ENCODE measurements around the gene CST9L.
"Not testable (repeated sequence)": the region's sequence is repeated elsewhere in the genome, so short reads cannot be mapped to it uniquely, and the experiment has no call there.

CST9L gene

DNA sequence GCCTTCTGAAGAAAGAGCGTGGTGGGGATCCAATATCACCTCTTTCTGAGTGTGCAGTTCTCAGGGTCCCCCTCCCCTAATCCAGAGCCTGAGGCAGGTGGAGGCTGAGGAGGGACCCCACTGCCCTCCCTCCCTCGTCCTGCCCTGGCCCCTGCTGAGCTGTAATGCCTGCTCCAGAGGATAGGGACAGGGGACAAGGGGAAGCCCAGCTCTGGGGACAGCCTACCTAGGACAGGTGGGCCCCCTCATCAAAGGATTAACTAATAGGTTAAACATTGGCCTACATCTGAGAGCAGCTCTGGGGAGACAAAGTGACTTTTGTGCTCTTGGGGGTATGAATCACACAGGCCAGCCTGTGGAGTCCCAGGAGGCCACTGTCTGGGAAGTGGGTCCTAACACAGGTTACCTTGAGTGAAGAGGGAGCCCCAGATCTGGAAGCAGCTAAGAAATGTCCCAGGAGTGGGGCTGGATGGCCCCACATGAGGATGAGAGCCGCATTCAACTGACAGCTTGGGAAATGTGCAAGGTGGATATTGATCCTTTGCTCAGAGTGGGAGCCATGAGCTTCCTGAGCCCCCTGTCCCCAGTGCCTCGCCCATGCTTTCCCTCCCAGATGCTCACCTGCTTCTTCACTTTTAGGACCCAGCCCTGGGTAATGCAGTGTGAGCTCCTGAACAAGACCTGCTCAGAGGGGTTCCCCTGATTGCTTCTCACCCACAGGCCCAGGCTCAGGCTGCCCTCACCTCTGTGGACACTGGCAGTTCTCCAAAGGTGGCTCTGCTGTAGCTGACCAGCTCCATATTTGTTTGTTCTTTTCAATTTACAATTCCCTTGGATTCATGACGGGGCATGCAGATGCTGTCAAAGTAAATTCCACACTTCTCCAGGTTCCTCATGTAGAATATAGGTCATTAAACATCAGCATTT lies 17.8 kb upstream of the CST9L start:
- peak; percentile 38 for DNase-seq

DNA sequence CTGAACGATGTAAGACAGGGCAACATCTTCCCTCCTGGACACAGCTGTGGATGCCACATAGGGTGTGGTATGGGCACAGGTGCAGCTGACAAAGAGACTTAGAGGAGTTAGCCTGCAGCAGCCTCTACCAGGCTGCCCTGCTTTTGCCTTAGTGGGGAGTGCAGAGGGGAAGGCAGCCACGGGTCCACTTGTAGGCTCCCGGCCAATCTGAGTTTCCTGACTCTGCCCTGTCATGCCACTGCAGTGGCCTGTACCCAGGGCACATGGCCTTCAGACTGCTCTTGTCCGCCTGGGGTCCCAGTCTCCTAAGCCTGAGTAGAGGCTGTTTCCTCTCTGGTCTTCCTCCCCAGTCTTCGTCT lies 17.1 kb upstream of the CST9L start:
- DNase-seq = peak; percentile 21

DNA sequence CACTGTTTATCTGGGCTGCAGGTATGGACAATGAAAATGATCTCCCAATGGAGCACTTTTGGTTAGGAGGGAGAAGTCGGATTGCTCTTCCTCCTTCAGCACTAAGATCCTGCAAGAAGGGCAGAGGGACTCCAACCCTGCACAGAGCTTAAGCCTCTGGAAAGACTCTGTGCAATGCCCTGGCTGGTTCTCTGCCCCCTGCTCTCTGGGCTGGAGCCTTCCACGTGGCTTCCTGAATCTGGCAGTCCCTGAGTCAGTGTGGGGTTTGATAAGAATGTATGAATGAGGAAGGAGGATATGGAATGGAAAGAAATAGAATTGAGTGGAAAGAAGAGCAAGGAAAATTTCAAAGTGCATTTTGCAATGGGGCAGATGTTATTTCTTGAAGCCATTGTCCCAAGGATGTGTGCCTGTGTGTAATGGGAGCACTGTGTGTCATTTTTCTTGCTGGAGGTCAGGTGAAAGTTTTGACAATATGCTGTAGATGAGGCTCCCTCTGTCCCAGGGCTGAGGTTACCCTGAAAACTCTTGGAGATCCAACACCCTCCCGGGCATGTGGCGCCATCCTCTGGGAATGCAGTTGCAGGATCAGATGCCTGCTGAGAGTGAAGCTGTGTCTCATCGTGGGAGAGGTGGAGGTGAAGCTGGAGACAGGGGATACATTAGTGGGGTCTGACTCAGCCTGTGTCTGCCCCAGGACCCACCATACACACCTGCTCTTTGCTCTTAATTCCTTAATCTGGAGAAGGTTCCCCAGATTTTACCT lies 16.3 kb upstream of the CST9L start:
- DNase-seq = no peak

DNA sequence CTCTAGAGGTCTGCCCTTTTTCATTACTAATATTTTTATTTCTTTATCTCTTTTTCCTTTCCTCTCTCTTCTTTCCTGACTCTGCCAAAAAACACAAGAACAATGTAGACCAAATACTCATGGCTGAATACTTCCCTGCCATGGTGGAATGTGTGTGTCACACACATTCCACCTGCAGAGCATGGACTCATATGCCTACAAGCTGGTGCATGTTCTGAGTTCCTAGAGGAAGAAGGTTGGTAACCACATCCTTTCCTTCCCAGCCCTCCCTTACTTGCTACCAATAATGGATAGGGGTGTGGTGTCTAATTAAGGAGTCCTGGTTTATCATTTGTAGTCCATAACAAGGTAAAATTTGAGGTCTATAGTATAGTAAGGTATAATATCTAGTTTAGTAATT lies 15.2 kb upstream of the CST9L start:
- no peak for DNase-seq

DNA sequence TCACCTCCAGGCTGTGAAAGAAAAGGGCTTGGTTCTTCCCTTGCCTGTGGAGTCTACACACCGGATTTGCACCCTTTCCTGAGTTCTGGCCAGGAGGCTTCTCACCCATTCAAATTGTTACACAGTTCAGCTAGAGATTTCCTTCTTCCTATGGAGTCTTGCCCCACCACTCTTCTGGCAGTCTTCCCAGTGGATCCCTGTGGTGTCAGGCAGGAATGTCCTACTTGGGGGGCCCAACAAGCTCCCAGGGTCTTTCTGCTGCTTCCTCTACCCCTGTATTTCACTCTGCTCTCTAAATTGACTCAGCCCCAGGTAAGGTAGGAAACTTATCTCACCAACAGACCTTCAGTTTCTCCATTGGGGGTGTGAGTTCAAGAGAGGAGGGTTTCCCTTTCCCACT lies 14.0 kb upstream of the CST9L start:
- no peak for DNase-seq

DNA sequence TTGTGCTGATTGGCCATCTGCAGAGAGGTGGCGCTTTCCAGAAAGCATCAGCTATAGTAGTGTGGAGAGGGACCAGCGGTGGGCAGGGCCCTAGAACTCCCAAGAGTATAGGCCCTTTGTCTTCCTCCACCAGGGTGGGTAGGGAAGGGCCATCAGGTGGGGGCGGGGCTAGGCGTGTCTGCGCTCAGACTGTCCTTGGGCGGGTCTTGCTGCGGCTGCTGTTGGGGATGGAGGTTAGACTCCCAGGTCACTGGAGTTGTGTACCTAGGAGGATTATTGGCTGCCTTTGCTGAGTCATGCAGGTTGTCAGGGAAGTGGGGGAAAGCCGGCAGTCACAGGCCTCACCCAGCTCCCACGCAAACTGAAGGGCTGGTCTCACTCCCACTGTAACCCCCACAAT lies 13.5 kb upstream of the CST9L start:
- not testable (repeated sequence) for DNase-seq

DNA sequence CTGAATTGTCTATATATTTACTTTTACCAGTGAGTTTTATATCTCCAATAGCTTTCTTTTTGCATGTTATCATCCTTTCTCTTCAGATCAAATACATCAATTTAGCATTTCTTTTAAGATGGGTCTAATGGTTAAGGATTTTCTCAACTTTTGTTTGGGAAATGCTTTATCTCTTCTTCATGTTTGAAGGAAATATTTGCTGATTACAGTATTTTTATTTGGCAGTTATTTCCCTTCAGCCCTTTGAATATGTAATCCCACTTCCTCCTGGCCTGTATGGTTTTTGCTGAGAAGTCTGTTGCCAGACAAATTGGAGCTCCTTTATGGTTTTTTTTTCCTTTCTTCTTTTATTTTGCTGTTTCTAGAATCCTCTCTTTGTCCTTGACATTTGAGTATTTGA lies 6.7 kb upstream of the CST9L start:
- DNase-seq = no peak

DNA sequence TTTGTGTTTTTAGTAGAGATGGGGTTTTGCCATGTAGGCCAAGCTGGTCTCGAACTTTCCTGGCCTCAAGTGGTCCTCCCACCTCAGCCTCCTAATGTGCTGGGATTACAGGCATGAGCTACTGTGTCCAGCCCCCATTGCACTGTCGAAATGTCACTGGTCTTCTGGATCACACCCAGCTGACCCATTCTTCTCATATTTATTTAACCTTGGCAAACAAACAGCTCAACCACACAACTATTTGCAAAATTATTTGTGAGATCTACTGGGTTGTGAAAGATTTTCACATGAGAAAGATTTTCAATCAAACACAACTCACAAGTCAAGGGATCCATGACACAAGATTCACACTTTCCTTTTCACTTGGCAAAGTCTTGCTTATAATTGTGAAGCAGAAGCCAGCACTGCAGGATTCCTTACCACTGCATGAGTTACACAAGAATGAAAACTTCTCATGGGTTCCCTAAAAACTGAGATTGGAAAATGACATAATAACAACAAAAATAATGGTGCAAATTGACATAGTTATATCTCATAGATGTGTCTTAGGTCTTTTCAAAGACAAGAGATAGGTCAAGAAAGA lies 2.0 kb upstream of the CST9L start:
- DNase-seq = no peak

DNA sequence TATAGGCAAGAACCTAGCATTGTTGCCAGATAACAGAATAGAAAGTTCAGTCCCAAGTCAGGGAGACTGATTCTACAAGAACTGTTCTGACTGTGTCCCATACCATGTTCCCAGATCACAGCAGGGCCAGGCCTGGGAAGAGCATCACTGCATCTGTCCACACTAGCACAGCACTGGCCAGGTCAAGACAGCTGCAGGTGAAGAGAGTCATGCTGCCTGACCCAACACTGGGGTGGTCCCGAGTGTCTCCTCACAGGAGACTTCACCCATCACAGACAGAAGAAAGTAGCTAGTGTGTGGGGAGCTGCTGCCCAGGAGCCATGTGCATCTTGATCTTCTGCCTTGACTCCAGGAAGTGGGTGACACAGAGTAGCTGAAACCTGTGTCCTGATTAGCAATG lies 1.3 kb upstream of the CST9L start:
- peak; percentile 19 for DNase-seq

DNA sequence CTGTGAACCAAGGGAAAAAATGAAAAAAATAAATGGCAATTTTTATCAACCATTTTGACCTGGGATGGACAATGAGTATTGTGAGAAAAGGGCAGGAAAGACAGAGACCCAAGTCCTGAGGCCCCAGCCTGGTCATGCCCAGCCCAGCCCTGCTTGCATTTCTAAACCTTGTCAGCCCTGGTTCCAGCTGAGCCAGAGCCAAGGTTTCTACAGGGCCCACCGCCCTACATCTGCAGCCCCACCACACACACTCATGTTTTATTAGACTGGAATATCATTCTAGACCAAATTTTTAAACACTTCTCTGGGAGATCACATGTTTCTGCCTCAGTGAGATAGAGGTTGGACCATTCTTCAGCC lies 667 bp upstream of the CST9L start:
- no peak for DNase-seq

DNA sequence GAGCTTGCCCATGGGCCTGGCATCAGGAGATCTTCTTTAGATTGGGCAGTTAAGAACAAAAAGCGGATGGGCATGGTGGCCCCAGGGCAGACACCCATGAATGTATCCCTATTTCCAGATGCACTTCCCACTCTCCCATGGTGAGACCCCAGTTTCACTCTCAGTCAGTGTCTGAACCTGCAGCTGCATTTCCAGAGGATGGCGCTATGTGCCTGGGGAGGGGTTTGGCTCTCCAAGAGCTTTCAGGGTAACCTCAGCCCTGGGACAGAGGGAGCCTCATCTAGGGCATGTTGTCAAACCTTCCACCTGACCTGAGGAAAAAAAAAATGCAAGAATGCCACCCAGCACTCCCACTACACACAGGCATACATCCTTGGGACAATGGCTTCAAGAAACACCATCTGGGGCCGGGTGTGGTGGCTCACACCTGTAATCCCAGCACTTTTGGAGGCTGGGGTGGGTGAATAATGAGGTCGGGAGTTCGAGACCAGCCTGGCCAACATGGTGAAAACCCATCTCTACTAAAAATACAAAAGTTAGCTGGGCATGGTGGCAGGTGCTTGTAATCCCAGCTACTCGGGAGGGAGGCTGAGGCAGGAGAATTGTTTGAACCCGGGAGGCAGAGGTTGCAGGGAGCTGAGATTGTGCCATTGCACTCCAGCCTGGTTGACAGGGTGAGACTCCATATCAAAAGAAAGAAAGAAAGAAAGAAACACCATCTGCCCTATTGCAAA lies 1.9 kb downstream of the CST9L start:
- DNase-seq = no peak

DNA sequence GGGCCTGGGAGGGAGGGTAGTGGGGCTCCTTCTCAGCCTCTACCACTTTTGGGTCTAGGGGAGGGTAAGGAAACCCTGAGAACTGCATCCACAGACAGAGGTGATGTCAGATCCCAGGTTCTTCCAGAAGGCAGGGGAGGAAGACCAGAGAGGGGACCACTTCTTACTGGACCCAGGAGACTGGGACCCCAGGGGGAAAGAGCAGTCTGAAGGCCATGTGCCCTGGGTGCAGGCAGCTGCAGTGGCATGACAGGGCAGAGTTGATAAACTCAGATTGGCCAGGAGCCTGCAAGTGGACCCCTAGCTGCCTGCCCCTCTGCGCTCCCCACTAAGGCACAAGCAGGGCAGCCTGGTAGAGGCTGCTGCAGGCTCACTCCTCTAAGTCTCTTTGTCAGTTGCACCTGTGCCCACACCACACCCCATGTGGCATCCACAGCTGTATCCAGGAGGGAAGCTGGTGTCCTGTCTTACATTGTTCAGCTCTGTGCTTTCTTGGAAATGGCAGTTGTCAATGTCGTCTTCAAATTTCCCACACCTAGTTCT lies 2.7 kb downstream of the CST9L start:
- DNase-seq = no peak

DNA sequence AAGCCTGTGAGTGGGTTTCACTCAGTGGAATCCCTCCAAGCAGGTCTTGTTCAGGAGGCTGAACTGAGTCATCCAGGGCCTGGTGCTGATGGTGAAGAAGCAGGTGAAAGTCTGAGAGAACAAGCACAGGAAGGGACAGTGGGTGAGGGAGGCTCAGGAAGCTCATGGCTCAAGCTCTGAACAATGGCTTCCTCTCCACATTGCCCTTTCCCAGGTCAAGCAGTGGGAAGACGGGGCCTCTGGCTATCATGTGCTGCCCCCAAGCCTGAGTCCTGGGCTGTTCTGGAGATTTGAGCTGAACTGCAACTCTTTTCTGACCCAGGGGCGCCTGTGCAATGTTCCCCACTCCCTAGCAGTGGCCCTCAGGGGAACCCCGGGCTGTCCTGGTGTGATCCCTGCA lies 3.4 kb downstream of the CST9L start:
- DNase-seq = no peak

DNA sequence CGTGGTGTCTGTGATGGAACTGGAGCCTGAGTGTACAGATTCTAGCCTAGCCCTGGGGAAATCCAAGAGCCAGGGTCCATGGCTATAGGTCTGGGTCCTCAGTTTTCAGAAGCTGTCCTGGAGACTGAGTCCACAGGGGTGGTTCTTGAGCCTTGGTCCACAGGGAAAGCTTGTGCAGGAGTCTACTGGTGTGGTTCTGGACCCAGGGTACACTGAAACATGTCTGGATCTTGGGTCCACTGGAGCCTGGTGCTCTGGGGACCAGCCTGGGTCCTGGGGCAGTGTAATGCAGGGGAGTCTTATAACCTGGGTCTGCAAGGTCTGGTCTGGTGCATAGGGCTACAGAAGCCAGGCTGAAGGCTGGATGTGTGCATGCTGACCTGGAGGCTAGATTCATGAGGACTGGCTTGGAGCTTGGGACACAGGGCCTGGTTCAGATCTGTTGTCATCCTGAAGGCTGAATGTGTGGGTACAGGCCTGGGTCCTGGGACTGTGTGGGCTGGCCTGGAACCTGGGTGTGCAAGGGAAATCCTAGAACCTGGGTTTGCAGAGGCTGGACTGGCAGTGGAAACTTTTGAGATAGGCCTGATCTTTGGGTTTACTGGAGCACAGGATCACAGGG lies 5.5 kb downstream of the CST9L start:
- DNase-seq = no peak

DNA sequence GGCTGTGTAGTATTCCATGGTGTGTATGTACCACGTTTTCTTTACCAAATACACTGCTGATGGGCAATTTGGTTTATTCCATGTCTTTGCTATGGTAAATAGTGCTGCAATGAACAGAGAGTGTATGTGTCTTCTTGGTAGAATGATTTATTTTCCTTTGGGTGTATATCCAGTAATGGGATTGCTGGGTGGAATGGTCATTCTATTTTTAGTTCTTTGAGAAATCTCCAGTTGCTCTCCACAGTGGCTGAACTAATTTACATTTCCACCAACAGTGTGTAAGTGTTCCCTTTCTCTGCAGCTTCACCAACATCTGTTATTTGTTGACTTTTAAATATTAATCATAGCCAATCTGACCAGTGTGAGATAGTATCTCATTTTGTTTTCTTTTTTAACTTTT lies 13.9 kb downstream of the CST9L start:
- no peak for DNase-seq

DNA sequence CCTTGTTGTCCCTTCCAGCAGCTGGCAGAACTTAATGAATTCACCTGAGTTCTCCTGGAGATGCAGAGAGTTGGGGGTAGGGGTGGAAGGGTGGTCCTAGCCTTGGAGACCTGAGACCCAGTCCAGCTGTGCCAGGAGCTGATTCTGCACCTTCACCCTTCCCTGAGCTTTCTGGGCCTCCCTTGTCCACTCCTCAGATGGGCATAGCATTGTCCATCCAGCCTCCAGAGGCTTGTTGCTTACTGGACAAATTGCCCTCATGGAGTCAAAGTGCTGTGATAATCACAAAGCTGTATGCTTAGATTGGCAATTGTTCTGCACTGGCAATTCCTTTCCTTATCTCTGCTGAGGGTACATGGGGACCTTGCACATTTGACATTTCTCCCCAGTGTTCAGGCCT lies 16.5 kb downstream of the CST9L start:
- DNase-seq = no peak

DNA sequence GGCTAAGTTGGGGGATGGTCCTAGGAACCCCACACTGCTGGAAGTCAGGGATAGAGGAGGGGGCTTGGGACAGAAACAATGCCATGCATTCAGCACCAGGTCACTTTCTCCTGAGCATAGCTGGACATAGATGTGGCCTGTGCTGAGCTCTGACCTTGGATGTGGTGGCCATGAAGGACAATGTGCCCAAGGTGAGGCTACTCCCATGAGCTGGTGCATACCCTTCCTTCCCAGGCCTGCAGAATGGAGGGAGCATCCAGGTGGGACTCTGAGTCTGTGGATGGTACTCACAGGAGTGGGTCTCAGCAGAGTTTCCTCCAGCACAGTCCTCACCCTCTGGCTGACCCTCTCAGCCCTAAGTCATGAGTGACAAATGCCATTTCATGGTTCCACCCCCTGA lies 16.9 kb downstream of the CST9L start:
- no peak for DNase-seq

DNA sequence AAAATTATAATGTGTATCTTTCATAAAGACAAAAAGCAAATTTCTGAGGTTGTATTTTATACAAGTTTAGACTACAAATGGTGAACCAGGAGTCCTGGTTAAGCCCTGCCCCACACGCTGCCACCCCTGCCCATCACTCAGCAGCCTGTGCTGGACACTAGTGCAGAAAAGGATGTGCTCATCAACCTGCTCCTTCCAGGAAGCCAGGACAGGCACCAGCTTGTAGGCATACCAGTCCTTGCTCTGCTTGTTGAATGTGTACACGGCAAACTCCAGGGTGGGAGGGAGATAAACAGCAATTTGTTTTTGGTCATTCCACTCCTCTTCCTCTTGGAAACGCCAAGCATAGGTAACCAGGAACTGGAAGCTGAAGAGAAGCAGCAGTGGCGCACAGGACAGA lies 18.1 kb downstream of the CST9L start:
- no peak for DNase-seq

DNA sequence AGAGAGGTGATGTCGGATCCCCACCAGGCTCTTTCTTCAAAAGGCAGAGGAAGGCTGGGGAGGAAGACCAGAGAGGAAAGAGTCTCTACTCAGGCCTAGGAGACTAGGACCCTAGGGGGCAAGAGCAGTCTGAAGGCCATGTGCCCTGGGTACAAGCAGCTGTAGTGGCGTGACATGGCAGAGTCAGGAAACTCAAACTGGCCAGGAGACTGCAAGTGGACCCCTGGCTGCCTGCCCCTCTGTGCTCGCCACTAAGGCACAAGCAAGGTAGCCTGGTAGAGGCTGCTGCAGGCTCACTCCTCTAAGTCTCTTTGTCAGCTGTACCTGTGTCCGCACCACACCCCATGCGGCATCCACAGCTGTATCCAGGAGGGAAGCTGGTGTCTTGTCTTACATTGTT lies 19.9 kb downstream of the CST9L start:
- no peak for DNase-seq

DNA sequence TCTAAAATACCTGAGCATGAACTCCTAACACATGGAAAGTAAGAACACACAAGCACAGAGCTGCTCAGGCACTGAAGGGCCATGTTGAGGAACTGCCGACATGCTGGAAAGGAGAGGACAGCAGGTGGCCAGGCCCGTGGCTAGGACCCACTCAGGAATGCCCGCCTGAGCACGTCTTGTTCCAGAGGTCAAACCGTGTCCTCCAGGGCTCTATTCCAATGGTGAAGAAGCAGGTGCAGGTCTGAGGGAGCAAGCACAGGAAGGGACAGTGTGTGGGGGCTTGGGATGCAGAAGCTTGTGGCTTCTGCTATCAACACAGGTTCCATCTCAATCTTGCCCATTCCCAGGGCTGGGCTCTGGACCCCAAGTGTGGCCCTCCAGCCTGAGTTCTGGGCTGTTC lies 20.7 kb downstream of the CST9L start:
- no peak for DNase-seq

DNA sequence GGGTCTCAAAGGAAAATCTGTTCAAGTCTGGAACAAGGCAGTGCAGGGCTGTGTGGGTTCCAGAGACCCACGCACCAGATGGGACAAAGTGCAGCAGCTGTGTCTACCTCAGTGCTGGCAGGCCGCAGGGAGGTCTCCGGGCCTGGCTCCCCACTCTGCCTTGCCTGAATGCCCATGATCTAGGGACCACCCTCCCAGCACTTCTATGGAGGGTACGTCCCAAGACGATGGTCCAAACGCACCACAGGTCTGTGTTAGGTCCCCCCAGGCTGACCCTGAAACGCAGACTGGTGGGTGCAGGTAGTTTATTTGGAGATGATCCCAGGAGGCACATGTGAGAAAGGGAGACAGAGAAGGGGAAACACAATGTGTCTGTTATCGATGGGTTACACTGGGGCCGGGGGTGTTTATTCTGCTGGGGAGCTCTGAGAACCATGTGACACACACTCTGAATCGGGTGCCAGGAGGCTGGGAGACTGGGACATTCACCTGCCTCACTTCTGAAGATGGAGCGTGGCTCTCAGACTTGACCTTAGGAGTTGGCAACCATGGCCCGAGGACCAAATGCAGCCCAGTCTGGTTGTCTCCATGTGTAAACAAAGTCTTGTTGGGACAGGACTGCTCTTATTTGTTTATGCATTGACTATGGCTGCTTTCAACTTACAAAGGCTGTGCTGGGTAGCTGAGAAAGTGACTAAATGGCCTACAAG lies 21.7 kb downstream of the CST9L start:
- DNase-seq = peak; percentile 48

DNA sequence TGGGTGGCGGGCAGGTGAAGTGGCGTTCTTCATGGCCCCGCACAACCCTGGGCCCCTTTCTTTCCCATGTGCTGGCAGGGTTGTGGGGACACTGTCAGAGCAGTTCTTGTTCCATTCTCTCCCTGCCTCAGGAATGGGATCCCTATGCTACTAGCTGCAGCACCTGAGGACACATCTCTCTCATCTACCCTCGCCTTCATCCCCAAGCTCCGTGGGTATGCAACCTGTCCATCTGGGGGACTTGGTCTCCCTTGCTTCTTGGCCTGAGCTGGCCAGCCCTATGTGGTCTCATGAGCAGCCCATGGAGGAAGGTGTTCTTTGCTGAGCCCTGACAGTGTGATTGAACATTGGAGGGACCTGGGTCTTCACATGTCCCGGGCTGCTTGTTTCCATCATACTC lies 24.2 kb downstream of the CST9L start:
- no peak for DNase-seq

All from activated CD8-positive, alpha-beta memory T cell treated with anti-CD3 and anti-CD28 coated beads for 24 hours (primary cell).